Neural progenitor cell (in vitro differentiated cells): ENCODE measurements around the gene TTC38.

Experiments
- CTCF ChIP-seq: fragments of 200-600 bp; sonication (generic); IDR thresholded peaks from 2 replicates; pipeline ENCODE4 v1.5.1; 2017; ENCODE audit warnings: antibody characterized with exemption, mild to moderate bottlenecking
- EZH2 ChIP-seq: fragments of 200-600 bp; sonication (generic); IDR thresholded peaks from 2 replicates; pipeline ENCODE4 v1.6.1; 2017; ENCODE audit warnings: antibody characterized with exemption, mild to moderate bottlenecking, moderate library complexity

GRCh38 chr22:46250035-46250782 lies 17.6 kb upstream of the TTC38 start, which contains the start of gene CDPF1:
- TF ChIP-seq CTCF (no peak), EZH2 (peak; percentile 23)
